ENCODE measurements around the gene GOLGA6L25. TPM values are rescaled to one million over a fixed set of nuclear protein-coding genes. Genes with fewer than 3 reads are reported as not detected.
"Not testable (repeated sequence)": the region's sequence is repeated elsewhere in the genome, so short reads cannot be mapped to it uniquely, and the experiment has no call there.

Gene GOLGA6L25
- total RNA-seq (not detected), polyA plus RNA-seq (0.07 TPM)
- long read RNA-seq, donor 1 = 0 reads
- long read RNA-seq, donor 2 = 0 reads
- long read RNA-seq, donor 3 = 0 reads
- long read RNA-seq, donor 4 = 0 reads
- long read RNA-seq, donor 5 = 0 reads
- long read RNA-seq, donor 6 = 0 reads
- long read RNA-seq, donor 7 = 0 reads
- long read RNA-seq, donor 8 = 0 reads
- long read RNA-seq, donor 9 = 0 reads
- long read RNA-seq, donor 10 = 0 reads

GRCh38 chr15:28553268-28553667, at the start of gene GOLGA6L25:
TSS of gene GOLGA6L25 (plus strand) at chr15:28553568. CDS start at chr15:28553629, 61 bp downstream.
- H3K27me3 ChIP-seq (ENCODE audit: control insufficient read depth in 2 of 2, insufficient read depth in 1 of 2, low read length in 1 of 2); H3K9me3 ChIP-seq (ENCODE audit: control insufficient read depth in 2 of 2, insufficient read depth in 1 of 2, low read length in 1 of 2); H3K27ac ChIP-seq (ENCODE audit: low read depth in 1 of 2, low read length in 1 of 2); H3K4me1 ChIP-seq (ENCODE audit: control insufficient read depth in 2 of 2, insufficient read depth in 2 of 2, low read length in 2 of 2); H3K4me3 ChIP-seq (ENCODE audit: low read length in 2 of 2); H3K36me3 ChIP-seq (ENCODE audit: control insufficient read depth in 2 of 2, insufficient read depth in 2 of 2, low read length in 1 of 2); DNase-seq (ENCODE audit: low read depth in 6 of 9, low spot score in 9 of 9): not testable (repeated sequence)
- no CpG with 5 or more reads among the region's 7 CpGs for WGBS

- not testable (repeated sequence) for H3K9me3 ChIP-seq (ENCODE audit: control insufficient read depth in 2 of 2, insufficient read depth in 1 of 2, low read length in 1 of 2); DNase-seq (ENCODE audit: low read depth in 6 of 9, low spot score in 9 of 9); H3K4me3 ChIP-seq (ENCODE audit: low read length in 2 of 2); H3K36me3 ChIP-seq (ENCODE audit: control insufficient read depth in 2 of 2, insufficient read depth in 2 of 2, low read length in 1 of 2); H3K27me3 ChIP-seq (ENCODE audit: control insufficient read depth in 2 of 2, insufficient read depth in 1 of 2, low read length in 1 of 2); H3K4me1 ChIP-seq (ENCODE audit: control insufficient read depth in 2 of 2, insufficient read depth in 2 of 2, low read length in 2 of 2); H3K27ac ChIP-seq (ENCODE audit: low read depth in 1 of 2, low read length in 1 of 2)
- WGBS = 6% methylated on average over 16 of the region's 63 CpGs
Observed at GRCh38 chr15:28508217-28508889, 45.0 kb upstream of the GOLGA6L25 start.

- not testable (repeated sequence) for H3K27ac ChIP-seq (ENCODE audit: low read depth in 1 of 2, low read length in 1 of 2); H3K4me1 ChIP-seq (ENCODE audit: control insufficient read depth in 2 of 2, insufficient read depth in 2 of 2, low read length in 2 of 2); H3K36me3 ChIP-seq (ENCODE audit: control insufficient read depth in 2 of 2, insufficient read depth in 2 of 2, low read length in 1 of 2); DNase-seq (ENCODE audit: low read depth in 6 of 9, low spot score in 9 of 9); H3K27me3 ChIP-seq (ENCODE audit: control insufficient read depth in 2 of 2, insufficient read depth in 1 of 2, low read length in 1 of 2); H3K9me3 ChIP-seq (ENCODE audit: control insufficient read depth in 2 of 2, insufficient read depth in 1 of 2, low read length in 1 of 2); H3K4me3 ChIP-seq (ENCODE audit: low read length in 2 of 2)
- WGBS = 95% methylated on average over 7 of the region's 22 CpGs
Observed at GRCh38 chr15:28514128-28514527, 39.2 kb upstream of the GOLGA6L25 start.

- not testable (repeated sequence) for H3K27ac ChIP-seq (ENCODE audit: low read depth in 1 of 2, low read length in 1 of 2); DNase-seq (ENCODE audit: low read depth in 6 of 9, low spot score in 9 of 9); H3K36me3 ChIP-seq (ENCODE audit: control insufficient read depth in 2 of 2, insufficient read depth in 2 of 2, low read length in 1 of 2); H3K4me3 ChIP-seq (ENCODE audit: low read length in 2 of 2); H3K9me3 ChIP-seq (ENCODE audit: control insufficient read depth in 2 of 2, insufficient read depth in 1 of 2, low read length in 1 of 2); H3K4me1 ChIP-seq (ENCODE audit: control insufficient read depth in 2 of 2, insufficient read depth in 2 of 2, low read length in 2 of 2); H3K27me3 ChIP-seq (ENCODE audit: control insufficient read depth in 2 of 2, insufficient read depth in 1 of 2, low read length in 1 of 2)
- whole genome bisulfite sequencing = 93% methylated on average over 2 of the region's 11 CpGs
Observed at GRCh38 chr15:28515208-28515607, 38.2 kb upstream of the GOLGA6L25 start.

GRCh38 chr15:28532954-28533353, 20.4 kb upstream of the GOLGA6L25 start, which contains the start of gene GOLGA8G:
TSS of gene GOLGA8G (minus strand) at chr15:28532971. CDS start at chr15:28532909, 62 bp downstream.
- WGBS = 92% methylated on average over 3 of the region's 6 CpGs
- H3K27ac ChIP-seq (ENCODE audit: low read depth in 1 of 2, low read length in 1 of 2); H3K36me3 ChIP-seq (ENCODE audit: control insufficient read depth in 2 of 2, insufficient read depth in 2 of 2, low read length in 1 of 2); H3K27me3 ChIP-seq (ENCODE audit: control insufficient read depth in 2 of 2, insufficient read depth in 1 of 2, low read length in 1 of 2); DNase-seq (ENCODE audit: low read depth in 6 of 9, low spot score in 9 of 9); H3K4me1 ChIP-seq (ENCODE audit: control insufficient read depth in 2 of 2, insufficient read depth in 2 of 2, low read length in 2 of 2); H3K4me3 ChIP-seq (ENCODE audit: low read length in 2 of 2); H3K9me3 ChIP-seq (ENCODE audit: control insufficient read depth in 2 of 2, insufficient read depth in 1 of 2, low read length in 1 of 2): not testable (repeated sequence)

GRCh38 chr15:28573351-28573750, 20.0 kb downstream of the GOLGA6L25 start:
- not testable (repeated sequence) for DNase-seq (ENCODE audit: low read depth in 6 of 9, low spot score in 9 of 9); H3K36me3 ChIP-seq (ENCODE audit: control insufficient read depth in 2 of 2, insufficient read depth in 2 of 2, low read length in 1 of 2); H3K4me1 ChIP-seq (ENCODE audit: control insufficient read depth in 2 of 2, insufficient read depth in 2 of 2, low read length in 2 of 2); H3K27ac ChIP-seq (ENCODE audit: low read depth in 1 of 2, low read length in 1 of 2); H3K9me3 ChIP-seq (ENCODE audit: control insufficient read depth in 2 of 2, insufficient read depth in 1 of 2, low read length in 1 of 2); H3K4me3 ChIP-seq (ENCODE audit: low read length in 2 of 2); H3K27me3 ChIP-seq (ENCODE audit: control insufficient read depth in 2 of 2, insufficient read depth in 1 of 2, low read length in 1 of 2)
- WGBS = 91% methylated on average over 11 of the region's 13 CpGs

- H3K9me3 ChIP-seq (ENCODE audit: control insufficient read depth in 2 of 2, insufficient read depth in 1 of 2, low read length in 1 of 2); DNase-seq (ENCODE audit: low read depth in 6 of 9, low spot score in 9 of 9); H3K4me1 ChIP-seq (ENCODE audit: control insufficient read depth in 2 of 2, insufficient read depth in 2 of 2, low read length in 2 of 2); H3K4me3 ChIP-seq (ENCODE audit: low read length in 2 of 2); H3K36me3 ChIP-seq (ENCODE audit: control insufficient read depth in 2 of 2, insufficient read depth in 2 of 2, low read length in 1 of 2); H3K27me3 ChIP-seq (ENCODE audit: control insufficient read depth in 2 of 2, insufficient read depth in 1 of 2, low read length in 1 of 2); H3K27ac ChIP-seq (ENCODE audit: low read depth in 1 of 2, low read length in 1 of 2): not testable (repeated sequence)
- no CpG with 5 or more reads among the region's 72 CpGs for WGBS
Observed at GRCh38 chr15:28588977-28589606, 35.7 kb downstream of the GOLGA6L25 start.

- 0% methylated on average over 7 of the region's 9 CpGs for WGBS
- not testable (repeated sequence) for H3K27ac ChIP-seq (ENCODE audit: low read depth in 1 of 2, low read length in 1 of 2)
Observed at GRCh38 chr15:28589769-28590168, 36.4 kb downstream of the GOLGA6L25 start.

GRCh38 chr15:28592395-28592794, 39.0 kb downstream of the GOLGA6L25 start:
- H3K4me1 ChIP-seq (ENCODE audit: control insufficient read depth in 2 of 2, insufficient read depth in 2 of 2, low read length in 2 of 2); DNase-seq (ENCODE audit: low read depth in 6 of 9, low spot score in 9 of 9); H3K27me3 ChIP-seq (ENCODE audit: control insufficient read depth in 2 of 2, insufficient read depth in 1 of 2, low read length in 1 of 2); H3K27ac ChIP-seq (ENCODE audit: low read depth in 1 of 2, low read length in 1 of 2); H3K9me3 ChIP-seq (ENCODE audit: control insufficient read depth in 2 of 2, insufficient read depth in 1 of 2, low read length in 1 of 2); H3K36me3 ChIP-seq (ENCODE audit: control insufficient read depth in 2 of 2, insufficient read depth in 2 of 2, low read length in 1 of 2); H3K4me3 ChIP-seq (ENCODE audit: low read length in 2 of 2): not testable (repeated sequence)
- no CpG with 5 or more reads among the region's 3 CpGs for WGBS

More at GRCh38 chr15:28589769-28590168, 36.4 kb downstream of the GOLGA6L25 start:
- not testable (repeated sequence) for H3K36me3 ChIP-seq (ENCODE audit: control insufficient read depth in 2 of 2, insufficient read depth in 2 of 2, low read length in 1 of 2); DNase-seq (ENCODE audit: low read depth in 6 of 9, low spot score in 9 of 9); H3K4me1 ChIP-seq (ENCODE audit: control insufficient read depth in 2 of 2, insufficient read depth in 2 of 2, low read length in 2 of 2); H3K27me3 ChIP-seq (ENCODE audit: control insufficient read depth in 2 of 2, insufficient read depth in 1 of 2, low read length in 1 of 2); H3K9me3 ChIP-seq (ENCODE audit: control insufficient read depth in 2 of 2, insufficient read depth in 1 of 2, low read length in 1 of 2)
- peak overlapping the region in 1 of 2 donors; percentile 32 for H3K4me3 ChIP-seq (ENCODE audit: low read length in 2 of 2)

Data from thymus (tissue), 14 donors.